NB4 (cell line): ENCODE results near the gene EHMT1.

ENCODE experiments used
- DNase-seq: peaks from one replicate; pipeline ENCODE4 v3.0.0; 2010; ENCODE audit warnings: low read depth
- H3K4me3 ChIP-seq: one replicate; pipeline ENCODE4 v1.5.1; 2011; ENCODE audit warnings: mild to moderate bottlenecking, low read depth, low read length, moderate library complexity
- MYC ChIP-seq: IDR thresholded peaks from 2 replicates; pipeline ENCODE4 v1.6.1; 2011; ENCODE audit warnings: low read depth, low read length
- POLR2A ChIP-seq: IDR thresholded peaks from 2 replicates; pipeline ENCODE4 v1.6.1; 2011; ENCODE audit warnings: mild to moderate bottlenecking; ENCODE audit not compliant: insufficient read length; ENCODE audit errors: extremely low read depth
- TF ChIP-seq, protein P1 (sequence below): IDR thresholded peaks from one replicate; pipeline ENCODE4 v1.5.1; 2012; ENCODE audit warnings: low read depth, low read length
- TF ChIP-seq, protein P2 (sequence below): IDR thresholded peaks from 2 replicates; pipeline ENCODE4 v1.6.1; 2011; ENCODE audit warnings: low read depth, low read length

EHMT1 gene

DNA sequence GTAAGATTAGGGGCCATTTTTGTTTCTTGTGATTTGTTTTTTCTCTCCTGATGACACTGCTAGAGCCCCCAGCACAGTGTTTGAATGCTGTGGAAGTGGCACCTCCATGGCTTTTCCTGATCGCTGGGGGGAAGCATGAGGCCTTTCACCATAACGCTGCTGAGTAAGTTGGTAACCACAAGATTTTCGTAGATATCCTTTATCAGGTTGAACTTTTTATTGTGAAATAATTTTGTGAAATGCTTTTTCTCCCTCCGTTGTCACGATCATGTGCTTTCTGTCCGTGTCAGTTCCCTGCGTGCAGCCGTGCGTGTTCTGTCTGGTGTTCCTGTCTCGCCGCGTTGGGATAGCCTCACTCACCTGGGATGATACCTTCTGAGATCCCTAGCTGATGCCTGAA lies 59.4 kb downstream of the EHMT1 start:
- peak; percentile 46 for DNase-seq
- TF ChIP-seq, protein P1, sequence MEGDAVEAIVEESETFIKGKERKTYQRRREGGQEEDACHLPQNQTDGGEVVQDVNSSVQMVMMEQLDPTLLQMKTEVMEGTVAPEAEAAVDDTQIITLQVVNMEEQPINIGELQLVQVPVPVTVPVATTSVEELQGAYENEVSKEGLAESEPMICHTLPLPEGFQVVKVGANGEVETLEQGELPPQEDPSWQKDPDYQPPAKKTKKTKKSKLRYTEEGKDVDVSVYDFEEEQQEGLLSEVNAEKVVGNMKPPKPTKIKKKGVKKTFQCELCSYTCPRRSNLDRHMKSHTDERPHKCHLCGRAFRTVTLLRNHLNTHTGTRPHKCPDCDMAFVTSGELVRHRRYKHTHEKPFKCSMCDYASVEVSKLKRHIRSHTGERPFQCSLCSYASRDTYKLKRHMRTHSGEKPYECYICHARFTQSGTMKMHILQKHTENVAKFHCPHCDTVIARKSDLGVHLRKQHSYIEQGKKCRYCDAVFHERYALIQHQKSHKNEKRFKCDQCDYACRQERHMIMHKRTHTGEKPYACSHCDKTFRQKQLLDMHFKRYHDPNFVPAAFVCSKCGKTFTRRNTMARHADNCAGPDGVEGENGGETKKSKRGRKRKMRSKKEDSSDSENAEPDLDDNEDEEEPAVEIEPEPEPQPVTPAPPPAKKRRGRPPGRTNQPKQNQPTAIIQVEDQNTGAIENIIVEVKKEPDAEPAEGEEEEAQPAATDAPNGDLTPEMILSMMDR = no peak
- TF ChIP-seq, protein P2, sequence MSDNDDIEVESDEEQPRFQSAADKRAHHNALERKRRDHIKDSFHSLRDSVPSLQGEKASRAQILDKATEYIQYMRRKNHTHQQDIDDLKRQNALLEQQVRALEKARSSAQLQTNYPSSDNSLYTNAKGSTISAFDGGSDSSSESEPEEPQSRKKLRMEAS = no peak
- TF ChIP-seq MYC = no peak
- no peak for TF ChIP-seq POLR2A
- H3K4me3 ChIP-seq = no peak overlapping the region

DNA sequence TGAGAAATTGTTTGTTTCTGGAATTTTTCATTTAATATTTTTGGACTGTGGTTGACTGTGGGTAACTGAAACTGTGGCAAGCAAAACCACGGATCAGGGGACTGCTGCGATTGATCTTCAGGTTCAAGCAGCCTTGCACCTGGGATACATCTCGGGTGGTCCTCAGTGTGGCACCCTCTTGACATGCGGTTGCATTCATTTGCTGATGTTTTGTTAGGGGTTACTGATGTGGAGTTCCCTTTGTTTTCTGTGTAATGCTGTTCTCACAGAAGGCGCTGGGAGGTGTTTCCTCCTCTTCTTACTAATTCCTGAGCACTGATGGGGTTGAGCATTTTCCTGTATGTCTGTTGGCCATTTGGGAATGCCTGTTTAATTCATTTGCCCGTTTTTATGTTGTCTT lies 60.4 kb downstream of the EHMT1 start:
- TF ChIP-seq MYC (no peak), POLR2A (no peak)
- TF ChIP-seq, protein P1 = no peak
- TF ChIP-seq, protein P2 = no peak
- DNase-seq = no peak
- H3K4me3 ChIP-seq = no peak overlapping the region

DNA sequence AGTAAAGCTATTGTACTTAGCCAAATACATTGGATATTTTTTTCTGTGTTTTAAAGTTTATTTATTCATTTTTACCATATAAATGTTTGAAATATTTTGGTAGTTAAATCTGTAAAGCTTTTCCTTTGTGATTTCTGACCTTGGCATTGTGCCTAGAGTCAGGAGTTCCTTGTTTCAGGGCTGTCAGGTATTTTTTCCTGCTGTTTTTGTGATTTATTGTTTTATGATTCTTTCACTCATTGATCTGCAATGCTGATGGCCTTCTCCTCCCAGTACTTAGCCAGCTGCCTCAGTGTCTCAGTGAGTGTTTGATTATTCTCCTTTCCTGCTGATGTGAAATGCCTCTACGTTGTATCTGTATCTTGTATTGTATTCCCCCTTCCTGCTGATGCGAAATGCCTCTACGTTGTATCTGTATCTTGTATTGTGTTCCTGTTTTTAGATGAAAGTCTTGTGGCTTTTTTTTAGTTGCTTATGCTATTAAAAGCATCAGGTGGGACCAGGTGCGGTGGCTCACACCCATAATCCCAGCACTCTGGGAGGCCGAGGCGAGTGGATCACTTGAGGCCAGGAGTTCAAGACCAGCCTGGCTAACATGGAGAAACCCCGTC lies 61.0 kb downstream of the EHMT1 start:
- DNase-seq = no peak
- no peak for TF ChIP-seq POLR2A
- TF ChIP-seq, protein P1 = no peak
- no peak overlapping the region for H3K4me3 ChIP-seq

DNA sequence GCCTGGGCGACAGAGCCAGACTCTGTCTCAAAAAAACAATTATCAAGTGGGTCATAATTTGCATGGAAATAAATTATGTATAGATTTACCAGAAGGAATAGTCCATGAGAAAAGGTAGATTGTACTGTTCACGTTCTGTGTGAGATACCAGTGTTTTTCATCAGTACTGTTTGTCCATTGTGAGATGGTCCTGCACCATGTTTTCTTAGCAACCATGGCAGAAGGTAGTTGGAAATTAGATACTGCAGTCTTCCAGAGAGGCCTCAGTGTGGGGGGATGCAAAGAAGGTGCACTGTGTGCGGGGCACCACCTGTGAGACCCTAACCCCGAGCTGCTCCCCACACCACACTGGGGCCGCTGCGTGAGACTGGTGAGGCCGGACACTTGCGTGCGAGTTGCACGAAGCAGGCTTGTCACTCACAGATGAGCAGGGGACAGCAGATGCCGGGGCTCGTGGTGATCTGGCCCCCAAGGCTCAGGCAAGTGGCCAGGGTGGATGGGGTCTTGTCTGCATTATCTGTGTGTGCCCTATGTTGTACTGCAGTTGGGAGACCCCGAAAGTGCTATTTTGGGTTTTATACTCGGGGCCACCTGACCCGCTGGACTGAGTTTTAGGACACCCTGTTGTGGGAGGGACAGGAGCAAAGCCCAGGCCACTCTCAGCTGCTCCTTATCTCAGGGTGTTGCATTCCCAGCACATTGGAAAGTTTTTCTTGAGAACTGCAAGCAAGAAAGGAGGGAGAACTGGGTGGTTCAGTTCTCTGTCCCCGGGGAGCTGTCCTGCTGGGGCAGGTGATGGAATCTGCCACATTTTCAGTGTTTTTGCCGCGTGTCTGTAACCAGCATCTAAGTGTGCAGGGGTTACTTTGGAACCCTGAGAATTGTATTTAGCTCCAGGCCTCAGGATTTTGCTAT lies 61.9 kb downstream of the EHMT1 start:
- TF ChIP-seq POLR2A = no peak
- TF ChIP-seq, protein P2 = no peak
- no peak for TF ChIP-seq MYC
- TF ChIP-seq, protein P1 = no peak
- H3K4me3 ChIP-seq = no peak overlapping the region
- no peak for DNase-seq

DNA sequence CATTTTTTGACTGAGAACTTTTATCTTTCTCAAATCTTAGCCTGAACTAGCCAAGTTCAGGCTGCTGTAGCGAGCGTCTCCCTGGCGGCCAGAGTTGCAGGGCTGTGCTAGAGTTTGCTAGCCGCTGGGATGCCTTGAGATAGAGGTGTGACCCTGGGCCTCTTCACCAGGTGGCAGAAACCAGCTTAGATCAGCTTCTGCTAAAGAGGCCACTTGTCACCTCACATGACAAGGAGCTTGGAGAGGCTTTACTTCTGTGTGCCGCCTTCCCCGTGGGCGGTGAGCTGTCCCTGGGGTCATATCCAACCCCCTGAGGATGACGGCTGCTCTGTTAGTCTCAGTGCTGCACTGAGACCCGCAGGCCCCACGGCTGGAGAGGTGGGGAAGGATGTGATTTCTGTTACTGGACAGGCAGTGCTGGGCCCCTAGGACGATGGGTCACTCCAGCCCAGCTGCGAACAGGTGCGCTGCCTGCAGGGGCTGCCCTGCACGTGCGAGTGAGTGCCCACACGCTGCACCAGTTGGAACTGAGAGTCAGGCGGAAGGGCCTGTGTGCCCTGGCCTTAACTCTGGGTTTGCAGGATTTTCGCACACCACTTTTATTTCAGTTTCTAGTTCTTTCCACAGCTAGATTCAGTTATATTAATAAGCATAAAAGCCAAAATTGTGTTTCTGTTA lies 63.8 kb downstream of the EHMT1 start:
- no peak overlapping the region for H3K4me3 ChIP-seq
- DNase-seq = no peak

More for the DNA sequence above, 63.8 kb downstream of the EHMT1 start:
- TF ChIP-seq POLR2A (no peak), MYC (no peak)
- TF ChIP-seq, protein P1 = no peak
- TF ChIP-seq, protein P2 = no peak
